ENCODE results near the gene C1orf53.

GRCh38 chr1:197927908-197928665 is 25.7 kb downstream of the C1orf53 start:
- TF ChIP-seq CTCF (IDR thresholded peaks at IDR 0.05; ENCODE audit: low read length) (no peak), EZH2 (IDR thresholded peaks at IDR 0.05; ENCODE audit: borderline replicate concordance, low read length) (no peak)
